HG02943 (cell line): Measurements from ENCODE around the gene TSPYL1.
A peak's percentile ranks its signal among the peaks of the same experiment; 100 is the strongest.
"Not testable (repeated sequence)": the region's sequence is repeated elsewhere in the genome, so short reads cannot be mapped to it uniquely, and the experiment has no call there.

ENCODE experiments used
- ATAC-seq: cut with Tn5 transposase; IDR thresholded peaks from one replicate; pipeline ENCODE4 v1.9.1; 2021; ENCODE audit warnings: mild to moderate bottlenecking, low read depth, moderate library complexity; ENCODE audit not compliant: unreplicated experiment

Gene TSPYL1

GRCh38 chr6:116298973-116299372 lies 19.2 kb upstream of the TSPYL1 start:
- ATAC-seq: peak; percentile 82

- ATAC-seq: no peak
Observed at GRCh38 chr6:116298273-116298672, 18.5 kb upstream of the TSPYL1 start.

DNA sequence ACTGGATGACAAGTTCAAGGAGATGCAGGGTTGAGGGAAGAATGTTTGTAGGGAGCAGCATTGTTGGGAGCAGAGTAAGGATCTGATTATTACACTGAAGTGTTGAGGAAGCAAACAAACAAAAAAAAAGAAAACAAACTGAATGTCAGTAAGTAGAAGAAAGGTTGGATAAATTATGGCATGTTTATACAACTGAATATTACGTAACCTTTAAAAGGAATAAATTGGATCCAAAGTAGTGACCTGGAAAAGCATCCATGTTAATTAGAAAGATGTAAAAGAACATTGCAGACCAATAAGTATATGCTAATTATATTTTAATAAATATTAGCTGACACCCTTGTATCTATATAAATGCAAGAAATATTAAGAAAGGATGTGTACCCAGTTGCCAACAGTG lies 12.8 kb upstream of the TSPYL1 start:
- no peak for ATAC-seq

DNA sequence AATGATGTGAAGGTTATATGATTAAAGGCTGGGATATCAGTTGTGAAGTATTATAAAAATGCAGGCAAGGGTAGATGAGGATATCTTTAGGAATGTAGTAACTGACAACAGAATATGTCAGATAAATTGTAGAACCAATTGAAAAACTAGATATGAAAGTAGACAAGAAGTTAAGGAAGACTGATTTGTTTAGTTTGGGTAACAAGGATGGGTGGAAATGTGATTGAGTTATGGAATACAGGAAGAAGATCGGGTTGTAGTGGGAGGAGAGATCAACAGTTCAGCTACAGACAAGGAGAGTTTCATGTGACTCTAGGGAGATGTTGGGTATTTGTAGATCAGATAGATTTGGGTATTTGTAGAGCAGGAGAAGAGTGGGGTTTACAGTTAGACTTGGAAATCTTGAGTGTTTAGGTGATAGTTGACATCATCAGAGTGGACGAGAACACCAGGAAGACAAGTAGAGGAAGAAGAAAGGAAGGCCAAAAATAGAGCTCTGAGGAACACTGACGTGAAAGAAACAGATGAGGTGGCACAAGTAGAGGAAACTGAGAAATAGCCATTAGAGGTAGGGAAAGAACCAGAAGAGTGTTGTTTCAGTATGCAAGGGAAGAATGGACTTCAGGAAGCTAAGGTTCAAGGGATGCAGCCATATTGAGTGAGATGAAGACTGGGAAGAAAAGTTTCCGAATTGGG lies 12.1 kb upstream of the TSPYL1 start:
- ATAC-seq: no peak

DNA sequence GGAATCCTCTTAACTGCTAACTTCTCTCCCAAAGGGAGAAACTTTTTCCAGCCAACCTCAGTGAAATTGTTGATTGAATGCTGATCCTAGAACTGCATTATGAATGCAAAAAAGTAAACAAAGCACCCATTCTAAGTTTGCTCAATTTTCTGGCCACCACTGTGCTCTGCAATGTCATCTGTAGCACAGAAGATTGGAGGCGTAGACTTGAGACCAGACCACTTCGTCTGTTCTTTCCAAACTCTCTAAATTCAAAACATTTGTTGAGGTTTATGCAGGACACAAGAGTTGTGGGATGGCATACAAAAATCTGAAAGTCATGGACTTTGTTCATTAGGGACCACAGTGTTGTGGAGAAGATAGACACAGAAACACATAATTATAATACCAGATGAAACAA lies 11.1 kb upstream of the TSPYL1 start:
- no peak for ATAC-seq

DNA sequence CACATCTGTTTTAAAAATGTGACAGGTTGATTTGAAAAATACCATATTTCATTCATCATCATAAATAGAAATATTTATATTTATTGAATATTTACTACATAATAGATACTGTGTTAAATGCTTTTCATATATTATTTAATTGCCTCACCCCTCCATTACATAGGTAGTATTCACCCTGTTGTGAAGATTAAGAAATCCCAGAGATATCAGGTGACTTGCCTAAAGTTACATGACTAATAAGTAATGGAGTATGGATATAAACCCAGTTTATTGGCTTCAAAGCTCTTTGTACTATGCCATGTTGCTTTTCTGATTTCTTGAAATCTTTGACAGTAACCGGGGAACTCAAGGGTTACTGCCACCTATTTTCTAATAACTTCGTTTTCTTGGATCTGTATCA lies 10.1 kb upstream of the TSPYL1 start:
- ATAC-seq: no peak

DNA sequence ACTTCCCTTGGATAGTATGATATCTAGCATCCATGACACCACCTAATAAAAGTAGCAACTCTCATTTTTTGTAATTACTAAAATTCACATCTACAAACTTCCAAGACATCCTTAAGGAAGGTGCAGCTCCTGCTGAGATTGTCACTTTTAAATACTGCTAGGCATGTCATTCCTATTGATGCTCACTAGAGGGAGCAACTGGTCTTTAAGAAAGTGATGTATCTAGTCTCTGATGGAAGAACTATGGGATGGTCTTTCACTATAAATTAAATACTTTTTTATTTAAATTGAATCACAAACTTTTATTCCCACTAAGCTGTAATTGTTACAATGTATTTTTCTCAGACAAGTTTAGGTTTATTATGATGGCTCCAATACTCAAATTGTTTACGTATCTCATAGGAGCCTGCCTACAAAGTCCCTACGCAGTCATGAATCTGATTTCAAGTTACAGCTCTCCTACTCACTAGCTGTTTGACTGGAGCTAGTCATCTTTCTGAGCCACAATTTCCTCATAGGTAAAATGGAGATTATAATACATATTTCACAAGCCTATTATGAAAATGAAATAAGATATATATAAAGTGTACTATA lies 8.1 kb upstream of the TSPYL1 start:
- ATAC-seq: no peak

DNA sequence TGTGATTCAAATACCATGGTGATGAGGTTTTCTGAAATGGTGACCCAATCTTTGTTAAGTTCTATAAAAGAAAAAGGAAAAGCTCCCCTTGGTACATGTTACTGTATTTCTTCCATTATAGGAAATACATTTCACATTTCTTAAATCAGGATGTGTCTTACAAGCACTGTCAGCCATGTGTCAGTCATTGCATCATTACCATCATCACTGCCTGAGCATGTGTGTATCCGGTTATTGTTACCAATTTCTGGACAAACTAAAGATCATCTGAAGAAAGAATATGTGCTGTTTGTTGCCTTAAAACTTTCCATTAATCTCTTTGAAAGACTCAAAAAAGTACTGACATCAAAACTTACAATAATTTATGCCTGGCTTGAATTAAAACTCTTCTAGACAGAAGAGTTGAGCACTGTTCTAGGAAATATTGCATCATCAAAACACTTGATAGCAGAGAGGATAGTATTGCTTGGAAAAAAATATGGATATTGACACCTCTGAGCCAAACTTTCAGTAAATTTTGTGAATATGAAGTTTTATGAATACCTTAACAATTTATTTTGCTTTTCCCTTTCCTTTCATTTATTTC lies 7.1 kb upstream of the TSPYL1 start:
- ATAC-seq: no peak

- ATAC-seq: not testable (repeated sequence)
Observed at GRCh38 chr6:116284984-116285383, 5.3 kb upstream of the TSPYL1 start.

DNA sequence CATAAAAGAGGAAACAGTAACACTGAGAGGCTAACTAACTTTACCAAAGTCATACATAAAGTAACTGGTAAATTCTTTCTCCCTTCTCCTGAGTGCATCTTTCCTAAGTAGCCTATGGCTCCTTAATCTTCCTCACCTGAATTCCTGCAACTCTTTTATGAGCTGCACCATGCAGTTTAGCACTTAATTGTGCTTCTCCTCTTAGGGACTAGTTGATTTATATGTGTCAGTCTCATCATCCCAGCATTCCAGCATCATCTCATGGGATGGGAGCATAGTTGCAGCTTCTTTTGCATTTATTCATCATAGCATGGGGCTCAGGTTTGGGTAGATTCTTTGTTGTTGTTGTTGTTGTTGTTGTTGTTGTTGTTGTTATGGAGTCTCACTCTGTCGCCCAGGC lies 3.5 kb upstream of the TSPYL1 start:
- ATAC-seq: no peak

DNA sequence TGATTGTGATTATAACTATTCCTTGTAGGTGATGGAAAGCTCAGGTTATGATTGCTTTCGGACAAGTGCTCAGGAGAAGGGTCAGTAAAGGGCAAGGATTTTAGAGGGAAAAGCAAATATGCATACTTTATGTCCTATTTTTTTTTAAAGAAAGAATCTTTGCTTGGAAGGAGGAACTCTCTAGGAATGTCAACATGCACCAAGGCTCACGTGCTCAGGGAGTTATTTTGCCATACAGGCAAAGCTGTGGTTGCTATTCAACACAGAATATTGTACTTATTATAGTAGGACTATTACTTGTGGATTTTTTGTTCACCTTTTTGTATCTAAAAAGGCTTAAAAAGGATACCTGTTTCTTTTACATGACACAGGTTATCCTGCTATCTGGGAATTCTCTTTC lies 3.0 kb upstream of the TSPYL1 start:
- ATAC-seq: no peak

GRCh38 chr6:116280933-116281316 lies 1.2 kb upstream of the TSPYL1 start:
- ATAC-seq: no peak

DNA sequence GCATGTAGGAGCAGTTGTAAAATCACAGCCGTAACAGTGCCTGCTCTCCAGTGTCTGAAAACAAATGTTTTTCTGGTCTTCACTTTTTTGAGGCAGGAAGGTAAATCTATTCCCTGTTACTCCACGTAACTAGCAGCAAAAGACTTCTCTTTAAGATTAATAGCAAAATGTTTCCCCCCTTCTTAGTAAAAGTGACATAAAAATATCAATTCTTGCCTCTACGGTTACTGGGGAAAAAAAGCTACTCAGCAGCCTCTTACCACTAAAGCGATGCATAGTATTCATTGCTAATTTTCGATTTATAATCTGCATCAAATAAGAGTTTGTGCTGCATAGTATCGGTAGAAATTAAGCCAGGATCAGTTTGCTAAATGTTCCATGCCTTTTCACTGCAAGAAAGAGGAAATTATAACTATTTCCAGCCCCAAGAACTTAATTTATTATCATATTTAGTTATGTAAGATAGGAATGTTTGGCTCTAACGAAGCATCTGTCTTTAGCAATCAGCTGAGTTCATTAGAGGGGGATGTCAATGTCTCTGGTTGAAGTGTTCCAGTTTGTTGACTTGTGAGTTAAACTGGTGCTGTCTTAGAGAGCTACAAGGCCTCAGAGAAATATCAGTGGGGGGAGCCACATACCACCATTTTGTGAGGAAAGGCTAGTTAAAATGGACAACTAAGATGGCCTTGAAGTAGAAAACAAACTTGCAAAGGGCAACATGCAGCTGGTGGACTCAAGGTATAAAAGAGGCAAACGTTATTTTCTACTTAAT lies 617 bp upstream of the TSPYL1 start:
- no peak for ATAC-seq

DNA sequence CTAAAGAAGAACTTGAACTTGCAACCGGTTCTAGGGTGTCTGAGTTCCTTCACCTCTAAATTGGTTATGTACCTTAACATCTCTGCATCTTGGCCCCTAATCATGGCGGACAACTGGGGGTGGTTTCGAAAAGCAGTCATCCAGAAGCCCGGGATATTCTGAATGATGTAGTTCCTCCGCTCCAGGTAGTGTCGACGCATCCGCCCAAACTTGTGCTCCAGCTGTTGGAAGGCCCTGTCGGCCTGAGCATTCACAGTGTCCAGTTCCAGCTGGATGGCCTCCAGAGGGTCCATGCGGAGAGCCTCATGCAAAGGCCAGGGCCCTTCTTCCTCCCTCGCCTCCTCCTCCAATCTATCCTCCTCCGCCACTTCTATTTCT lies 887 bp downstream of the TSPYL1 start:
- peak; percentile 1 for ATAC-seq

GRCh38 chr6:116278481-116278829 lies 1.3 kb downstream of the TSPYL1 start:
- no peak for ATAC-seq

- no peak for ATAC-seq
Observed at GRCh38 chr6:116277124-116277523, 2.6 kb downstream of the TSPYL1 start.

- ATAC-seq: no peak
Observed at GRCh38 chr6:116271149-116271708, 8.5 kb downstream of the TSPYL1 start.

GRCh38 chr6:116268589-116269293 lies 11.0 kb downstream of the TSPYL1 start:
- ATAC-seq: peak; percentile 86

DNA sequence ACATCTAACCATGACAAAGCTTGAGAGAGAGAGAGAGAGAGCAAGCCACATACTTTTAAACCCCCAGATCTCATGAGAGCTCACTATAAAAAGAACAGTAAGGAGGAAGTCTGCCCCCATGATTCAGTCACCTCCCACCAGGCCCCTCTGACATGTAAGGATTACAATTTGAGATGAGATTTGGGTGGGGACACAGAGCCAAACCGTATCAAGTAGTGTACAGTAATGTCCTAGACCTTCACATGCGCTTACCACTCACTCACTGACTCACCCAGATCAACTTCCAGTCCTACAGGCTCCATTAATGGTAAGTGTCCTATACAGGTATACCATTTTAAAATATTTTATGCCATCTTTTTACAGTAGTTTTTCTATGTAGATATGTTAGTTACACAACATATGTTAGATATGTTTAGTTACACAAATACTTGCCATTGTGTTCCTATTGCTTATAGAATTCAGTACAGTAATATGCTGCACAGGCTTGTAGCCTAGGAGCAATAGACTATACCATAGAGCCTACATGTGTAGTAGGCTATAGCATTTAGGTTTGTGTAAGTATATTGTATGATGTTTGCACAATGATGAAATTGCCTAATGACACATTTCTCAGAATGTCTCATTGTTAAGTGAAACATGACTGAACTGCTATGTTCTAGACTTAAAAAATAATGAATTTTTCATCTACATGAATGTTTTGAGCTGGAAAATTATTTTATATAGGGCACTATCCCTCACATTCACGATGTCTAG lies 11.7 kb downstream of the TSPYL1 start:
- no peak for ATAC-seq

DNA sequence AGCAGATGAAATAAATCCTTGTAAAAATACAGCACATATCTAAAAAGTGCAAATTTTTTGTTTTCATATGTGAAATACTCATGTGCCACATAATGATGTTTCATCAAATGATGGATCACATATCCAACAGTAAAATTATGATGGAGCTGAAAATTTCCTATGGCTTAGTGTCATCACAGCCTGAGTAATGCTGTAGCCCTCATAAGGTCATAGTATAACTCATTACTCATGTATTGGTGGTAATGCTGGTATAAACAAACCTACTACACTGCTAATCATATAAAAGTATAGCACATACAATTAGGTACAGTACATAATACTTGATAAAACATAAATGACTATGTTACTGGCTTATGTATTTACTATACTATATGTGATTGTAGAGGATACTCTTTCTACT lies 12.9 kb downstream of the TSPYL1 start:
- no peak for ATAC-seq
